H1 (cell line): ENCODE data around the gene CCDC197. TPM values are rescaled to one million over a fixed set of nuclear protein-coding genes. Genes with fewer than 3 reads are reported as not detected.

Experiments used
- BACH1 ChIP-seq: IDR thresholded peaks from 2 replicates; pipeline ENCODE4 v1.6.1; 2012; ENCODE audit warnings: low read length, improper control_type of control experiment
- EZH2 ChIP-seq: fragments of 200-600 bp; sonication (generic); IDR thresholded peaks from 2 replicates; pipeline ENCODE4 v1.7.1; 2012; ENCODE audit warnings: low read depth, mild to moderate bottlenecking, moderate library complexity, low read length, inconsistent platforms; ENCODE audit not compliant: severe bottlenecking
- GABPA ChIP-seq: IDR thresholded peaks from 2 replicates; pipeline ENCODE4 v1.6.1; 2011; ENCODE audit warnings: mild to moderate bottlenecking, low read length, moderate library complexity, borderline replicate concordance; ENCODE audit not compliant: insufficient read depth
- HDAC2 ChIP-seq, 2 experiments: fragments of 300-600 bp in 1 of 2; sonication (generic) in 1 of 2; IDR thresholded peaks; 2 replicates each; pipeline ENCODE4 v1.6.1; 2011 to 2012; ENCODE audit warnings: low read depth in 2 of 2, low read length in 2 of 2, mild to moderate bottlenecking in 2 of 2, moderate library complexity in 2 of 2, borderline replicate concordance in 1 of 2, inconsistent platforms in 1 of 2
- MAFK ChIP-seq: IDR thresholded peaks from 2 replicates; pipeline ENCODE4 v1.6.1; 2012; ENCODE audit warnings: low read depth, mild to moderate bottlenecking, improper control_type of control experiment, low read length
- POU5F1 ChIP-seq: IDR thresholded peaks from 2 replicates; pipeline ENCODE4 v1.6.1; 2011; ENCODE audit warnings: low read depth, mild to moderate bottlenecking, low read length, moderate library complexity
- RNF2 ChIP-seq: fragments of 200-900, 300-1000 bp; sonication (generic); IDR thresholded peaks from 2 replicates; pipeline ENCODE4 v1.7.1; 2016; ENCODE audit warnings: borderline replicate concordance, low read depth, mild to moderate bottlenecking, antibody characterized with exemption, low read length; ENCODE audit not compliant: poor library complexity, severe bottlenecking; ENCODE audit errors: missing control alignments
- polyA plus RNA-seq, 7 experiments: library from polyadenylated mRNA; depleted of rRNA in 3 of 7; stranded (reverse) in 5 of 7; unstranded in 2 of 7; fragments of >200 nt in 5 of 7; fragments of 200-250 nt in 2 of 7; gene quantifications; 1 replicate in 5 of 7; 2 replicates in 1 of 7; 4 replicates in 1 of 7; pipeline versions ENCODE4 v1.2.1 to v1.2.3, GENCODE V29; 2011 to 2013; ENCODE audit warnings: missing spikeins in 2 of 7, mixed read lengths in 2 of 7
- total RNA-seq: library from RNA; stranded (reverse); fragmentation: NEBNext Ultra II Directional; extraction: Animal tissue kit (Norgen Biotek cat#: 25700); gene quantifications from 2 replicates; pipeline ENCODE4 v1.2.1, GENCODE V29; 2021
- TF ChIP-seq, protein P1 (sequence below): fragments of 300-600 bp; sonication (generic); IDR thresholded peaks from 2 replicates; pipeline ENCODE4 v1.7.1; 2012; ENCODE audit warnings: low read length, moderate library complexity, mild to moderate bottlenecking, inconsistent platforms; ENCODE audit not compliant: insufficient replicate concordance
- TF ChIP-seq, protein P2 (sequence below): IDR thresholded peaks from 2 replicates; pipeline ENCODE4 v1.6.1; 2012; ENCODE audit warnings: low read length, inconsistent platforms

CCDC197 gene
- total and polyA plus RNA-seq, 2 of the 8 experiments (the other 6 are each of a cell fraction or from before 2014, with no cell fraction given): not detected

DNA sequence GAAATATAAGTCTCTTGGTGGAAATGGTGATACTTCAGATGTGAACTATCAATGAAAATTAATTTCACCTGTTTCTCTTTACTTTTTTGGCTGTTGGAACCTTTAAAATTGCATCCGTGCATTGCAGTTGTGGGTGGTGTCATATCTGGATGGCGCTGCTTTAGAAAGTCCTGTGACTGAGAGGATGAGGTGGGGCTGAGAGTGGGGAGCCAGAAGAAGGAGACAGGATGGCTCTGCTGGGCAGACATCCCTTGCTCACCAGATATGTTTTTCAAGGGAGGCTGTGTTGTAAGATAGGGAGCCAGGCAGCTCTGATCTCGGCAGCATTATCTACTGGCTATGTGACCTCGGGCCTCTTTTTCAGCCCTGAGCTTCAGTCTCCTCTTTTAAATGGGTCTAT is 33.4 kb upstream of the CCDC197 start (continued):
- TF ChIP-seq, protein P1, sequence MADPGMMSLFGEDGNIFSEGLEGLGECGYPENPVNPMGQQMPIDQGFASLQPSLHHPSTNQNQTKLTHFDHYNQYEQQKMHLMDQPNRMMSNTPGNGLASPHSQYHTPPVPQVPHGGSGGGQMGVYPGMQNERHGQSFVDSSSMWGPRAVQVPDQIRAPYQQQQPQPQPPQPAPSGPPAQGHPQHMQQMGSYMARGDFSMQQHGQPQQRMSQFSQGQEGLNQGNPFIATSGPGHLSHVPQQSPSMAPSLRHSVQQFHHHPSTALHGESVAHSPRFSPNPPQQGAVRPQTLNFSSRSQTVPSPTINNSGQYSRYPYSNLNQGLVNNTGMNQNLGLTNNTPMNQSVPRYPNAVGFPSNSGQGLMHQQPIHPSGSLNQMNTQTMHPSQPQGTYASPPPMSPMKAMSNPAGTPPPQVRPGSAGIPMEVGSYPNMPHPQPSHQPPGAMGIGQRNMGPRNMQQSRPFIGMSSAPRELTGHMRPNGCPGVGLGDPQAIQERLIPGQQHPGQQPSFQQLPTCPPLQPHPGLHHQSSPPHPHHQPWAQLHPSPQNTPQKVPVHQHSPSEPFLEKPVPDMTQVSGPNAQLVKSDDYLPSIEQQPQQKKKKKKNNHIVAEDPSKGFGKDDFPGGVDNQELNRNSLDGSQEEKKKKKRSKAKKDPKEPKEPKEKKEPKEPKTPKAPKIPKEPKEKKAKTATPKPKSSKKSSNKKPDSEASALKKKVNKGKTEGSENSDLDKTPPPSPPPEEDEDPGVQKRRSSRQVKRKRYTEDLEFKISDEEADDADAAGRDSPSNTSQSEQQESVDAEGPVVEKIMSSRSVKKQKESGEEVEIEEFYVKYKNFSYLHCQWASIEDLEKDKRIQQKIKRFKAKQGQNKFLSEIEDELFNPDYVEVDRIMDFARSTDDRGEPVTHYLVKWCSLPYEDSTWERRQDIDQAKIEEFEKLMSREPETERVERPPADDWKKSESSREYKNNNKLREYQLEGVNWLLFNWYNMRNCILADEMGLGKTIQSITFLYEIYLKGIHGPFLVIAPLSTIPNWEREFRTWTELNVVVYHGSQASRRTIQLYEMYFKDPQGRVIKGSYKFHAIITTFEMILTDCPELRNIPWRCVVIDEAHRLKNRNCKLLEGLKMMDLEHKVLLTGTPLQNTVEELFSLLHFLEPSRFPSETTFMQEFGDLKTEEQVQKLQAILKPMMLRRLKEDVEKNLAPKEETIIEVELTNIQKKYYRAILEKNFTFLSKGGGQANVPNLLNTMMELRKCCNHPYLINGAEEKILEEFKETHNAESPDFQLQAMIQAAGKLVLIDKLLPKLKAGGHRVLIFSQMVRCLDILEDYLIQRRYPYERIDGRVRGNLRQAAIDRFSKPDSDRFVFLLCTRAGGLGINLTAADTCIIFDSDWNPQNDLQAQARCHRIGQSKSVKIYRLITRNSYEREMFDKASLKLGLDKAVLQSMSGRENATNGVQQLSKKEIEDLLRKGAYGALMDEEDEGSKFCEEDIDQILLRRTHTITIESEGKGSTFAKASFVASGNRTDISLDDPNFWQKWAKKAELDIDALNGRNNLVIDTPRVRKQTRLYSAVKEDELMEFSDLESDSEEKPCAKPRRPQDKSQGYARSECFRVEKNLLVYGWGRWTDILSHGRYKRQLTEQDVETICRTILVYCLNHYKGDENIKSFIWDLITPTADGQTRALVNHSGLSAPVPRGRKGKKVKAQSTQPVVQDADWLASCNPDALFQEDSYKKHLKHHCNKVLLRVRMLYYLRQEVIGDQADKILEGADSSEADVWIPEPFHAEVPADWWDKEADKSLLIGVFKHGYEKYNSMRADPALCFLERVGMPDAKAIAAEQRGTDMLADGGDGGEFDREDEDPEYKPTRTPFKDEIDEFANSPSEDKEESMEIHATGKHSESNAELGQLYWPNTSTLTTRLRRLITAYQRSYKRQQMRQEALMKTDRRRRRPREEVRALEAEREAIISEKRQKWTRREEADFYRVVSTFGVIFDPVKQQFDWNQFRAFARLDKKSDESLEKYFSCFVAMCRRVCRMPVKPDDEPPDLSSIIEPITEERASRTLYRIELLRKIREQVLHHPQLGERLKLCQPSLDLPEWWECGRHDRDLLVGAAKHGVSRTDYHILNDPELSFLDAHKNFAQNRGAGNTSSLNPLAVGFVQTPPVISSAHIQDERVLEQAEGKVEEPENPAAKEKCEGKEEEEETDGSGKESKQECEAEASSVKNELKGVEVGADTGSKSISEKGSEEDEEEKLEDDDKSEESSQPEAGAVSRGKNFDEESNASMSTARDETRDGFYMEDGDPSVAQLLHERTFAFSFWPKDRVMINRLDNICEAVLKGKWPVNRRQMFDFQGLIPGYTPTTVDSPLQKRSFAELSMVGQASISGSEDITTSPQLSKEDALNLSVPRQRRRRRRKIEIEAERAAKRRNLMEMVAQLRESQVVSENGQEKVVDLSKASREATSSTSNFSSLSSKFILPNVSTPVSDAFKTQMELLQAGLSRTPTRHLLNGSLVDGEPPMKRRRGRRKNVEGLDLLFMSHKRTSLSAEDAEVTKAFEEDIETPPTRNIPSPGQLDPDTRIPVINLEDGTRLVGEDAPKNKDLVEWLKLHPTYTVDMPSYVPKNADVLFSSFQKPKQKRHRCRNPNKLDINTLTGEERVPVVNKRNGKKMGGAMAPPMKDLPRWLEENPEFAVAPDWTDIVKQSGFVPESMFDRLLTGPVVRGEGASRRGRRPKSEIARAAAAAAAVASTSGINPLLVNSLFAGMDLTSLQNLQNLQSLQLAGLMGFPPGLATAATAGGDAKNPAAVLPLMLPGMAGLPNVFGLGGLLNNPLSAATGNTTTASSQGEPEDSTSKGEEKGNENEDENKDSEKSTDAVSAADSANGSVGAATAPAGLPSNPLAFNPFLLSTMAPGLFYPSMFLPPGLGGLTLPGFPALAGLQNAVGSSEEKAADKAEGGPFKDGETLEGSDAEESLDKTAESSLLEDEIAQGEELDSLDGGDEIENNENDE: no peak
- TF ChIP-seq, protein P2, sequence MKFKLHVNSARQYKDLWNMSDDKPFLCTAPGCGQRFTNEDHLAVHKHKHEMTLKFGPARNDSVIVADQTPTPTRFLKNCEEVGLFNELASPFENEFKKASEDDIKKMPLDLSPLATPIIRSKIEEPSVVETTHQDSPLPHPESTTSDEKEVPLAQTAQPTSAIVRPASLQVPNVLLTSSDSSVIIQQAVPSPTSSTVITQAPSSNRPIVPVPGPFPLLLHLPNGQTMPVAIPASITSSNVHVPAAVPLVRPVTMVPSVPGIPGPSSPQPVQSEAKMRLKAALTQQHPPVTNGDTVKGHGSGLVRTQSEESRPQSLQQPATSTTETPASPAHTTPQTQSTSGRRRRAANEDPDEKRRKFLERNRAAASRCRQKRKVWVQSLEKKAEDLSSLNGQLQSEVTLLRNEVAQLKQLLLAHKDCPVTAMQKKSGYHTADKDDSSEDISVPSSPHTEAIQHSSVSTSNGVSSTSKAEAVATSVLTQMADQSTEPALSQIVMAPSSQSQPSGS: no peak
- no peak for TF ChIP-seq POU5F1
- no peak for TF ChIP-seq EZH2
- TF ChIP-seq BACH1: no peak
- no peak for TF ChIP-seq GABPA
- TF ChIP-seq MAFK: no peak
- no peak for TF ChIP-seq RNF2
- no peak for TF ChIP-seq HDAC2 (IDR thresholded peaks at IDR 0.05; ENCODE audit: borderline replicate concordance in 1 of 2, low read depth in 2 of 2, low read length in 2 of 2)
